GM13976 (cell line): ENCODE results near the gene ARHGEF7.
"Not testable (repeated sequence)": the region's sequence is repeated elsewhere in the genome, so short reads cannot be mapped to it uniquely, and the experiment has no call there.

Source experiments
- DNase-seq: peaks from one replicate; pipeline ENCODE4 v3.0.0; 2012; ENCODE audit warnings: low spot score
- CTCF ChIP-seq: IDR thresholded peaks from 2 replicates; pipeline ENCODE4 v1.5.1; 2012; ENCODE audit warnings: borderline replicate concordance, mild to moderate bottlenecking; ENCODE audit not compliant: insufficient read depth; ENCODE audit errors: extremely low read depth, missing control alignments, control extremely low read depth
- in situ Hi-C: fragments of 300-500 bp; cut with MboI; formaldehyde crosslinking; loops from one replicate; pipeline ENCODE4 v1.12.0; 2022; ENCODE audit warnings: low sequenced_read_pairs, mixed read lengths, inconsistent platforms; ENCODE audit not compliant: unreplicated experiment

The ARHGEF7 gene

GRCh38 chr13:111076155-111077013, 38.7 kb upstream of the ARHGEF7 start:
- TF ChIP-seq CTCF: no peak
- in situ Hi-C loops: loop anchor here (10.0 kb wide), 1 partner anchor 148 kb away; no protein-coding TSS in a partner anchor
- DNase-seq: no peak

- no peak for TF ChIP-seq CTCF
- in situ Hi-C loops: loop anchor here (10.0 kb wide), 1 partner anchor 145 kb away; no protein-coding TSS in a partner anchor
- DNase-seq: no peak
Measured at GRCh38 chr13:111079375-111079774, 35.7 kb upstream of the ARHGEF7 start.

- in situ Hi-C loops: no loop called here
- no peak for DNase-seq
- no peak for TF ChIP-seq CTCF
Measured at GRCh38 chr13:111080642-111081041, 34.5 kb upstream of the ARHGEF7 start.

- TF ChIP-seq CTCF: no peak
- DNase-seq: no peak
- in situ Hi-C loops: no loop called here
Measured at GRCh38 chr13:111082240-111082639, 32.9 kb upstream of the ARHGEF7 start.

- in situ Hi-C loops, DNase-seq: not testable (repeated sequence)
Measured at GRCh38 chr13:111082769-111083168, 32.3 kb upstream of the ARHGEF7 start.

- in situ Hi-C loops, DNase-seq: not testable (repeated sequence)
Measured at GRCh38 chr13:111083693-111084092, 31.4 kb upstream of the ARHGEF7 start.

- no peak for DNase-seq
- in situ Hi-C loops: no loop called here
Measured at GRCh38 chr13:111090169-111090568, 24.9 kb upstream of the ARHGEF7 start.

More at GRCh38 chr13:111090169-111090568, 24.9 kb upstream of the ARHGEF7 start:
- TF ChIP-seq CTCF: no peak
